Heart left ventricle (tissue), 13 donors: ENCODE measurements around the gene SCRN1.

Source experiments
- POLR2A ChIP-seq, 2 donors: fragments of 450-650 bp; IDR thresholded peaks; one replicate each; pipeline ENCODE4 v1.6.1; 2017; ENCODE audit warnings: antibody characterized with exemption in 2 of 2, mild to moderate bottlenecking in 2 of 2, moderate library complexity in 2 of 2
- TF ChIP-seq, protein P1 (sequence below), 12 donors: fragments of 200-600 bp; sonication (generic) in 4 of 12; IDR thresholded peaks; one replicate each; pipeline versions ENCODE4 v1.5.0 to v1.8.0; 2018 to 2022; ENCODE audit warnings: antibody characterized with exemption in 12 of 12, mild to moderate bottlenecking in 5 of 12
- donor health status: ischemic (EF 13 %, LVEDD 7.1; RV severe dilation, severe dysfunction).
- donor health status: DM: no; HTN: yes; CAD: no.
- donor health status: DM: no; HTN: no; CAD: no.
- donor health status: ischemic (EF 25% LVEDD 6.9; RV normal size, moderate dysfunction).
- donor health status: ischemic (EF 25% LVEDD 5.7; RV mildly dilated, moderate dysfunction).
- donor health status: ischemic (EF 35%, LVEDD 5.7; RV mildly dilated, moderate dysfunction).
- donor health status: nonischemic (EF 11% LVEDD 7.7; RV severe dilation, severe dysfunction).
- donor health status: DM: yes; HTN: yes; CAD: no.
- donor health status: PGD.
- donor health status: ischemic (EF 29% LVEDD 5.4; RV normal size, mild dysfunction).
- donor health status: nonischemic (EF 23%, LVEDD 6.1; RV moderate dilation, normal function).

DNA sequence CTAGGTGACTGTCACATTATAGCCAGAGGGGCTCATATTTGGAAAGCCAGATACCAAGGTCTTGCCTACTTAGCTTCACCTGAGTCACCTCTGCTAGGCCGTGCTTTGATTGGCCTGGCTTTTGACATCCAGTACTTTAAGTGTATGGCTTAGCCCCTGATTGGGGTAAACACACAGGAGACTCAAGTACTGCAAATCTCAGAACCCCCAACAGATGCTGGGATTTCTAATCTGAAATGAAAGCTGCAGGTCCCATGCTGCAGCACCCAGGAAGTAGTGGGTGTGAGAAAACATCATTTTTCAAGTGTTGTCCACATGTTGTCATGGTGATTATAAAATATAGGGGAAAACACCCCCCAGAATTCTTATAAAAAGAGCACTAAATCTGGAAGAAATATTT, 107.1 kb downstream of the SCRN1 start:
- TF ChIP-seq, protein P1, sequence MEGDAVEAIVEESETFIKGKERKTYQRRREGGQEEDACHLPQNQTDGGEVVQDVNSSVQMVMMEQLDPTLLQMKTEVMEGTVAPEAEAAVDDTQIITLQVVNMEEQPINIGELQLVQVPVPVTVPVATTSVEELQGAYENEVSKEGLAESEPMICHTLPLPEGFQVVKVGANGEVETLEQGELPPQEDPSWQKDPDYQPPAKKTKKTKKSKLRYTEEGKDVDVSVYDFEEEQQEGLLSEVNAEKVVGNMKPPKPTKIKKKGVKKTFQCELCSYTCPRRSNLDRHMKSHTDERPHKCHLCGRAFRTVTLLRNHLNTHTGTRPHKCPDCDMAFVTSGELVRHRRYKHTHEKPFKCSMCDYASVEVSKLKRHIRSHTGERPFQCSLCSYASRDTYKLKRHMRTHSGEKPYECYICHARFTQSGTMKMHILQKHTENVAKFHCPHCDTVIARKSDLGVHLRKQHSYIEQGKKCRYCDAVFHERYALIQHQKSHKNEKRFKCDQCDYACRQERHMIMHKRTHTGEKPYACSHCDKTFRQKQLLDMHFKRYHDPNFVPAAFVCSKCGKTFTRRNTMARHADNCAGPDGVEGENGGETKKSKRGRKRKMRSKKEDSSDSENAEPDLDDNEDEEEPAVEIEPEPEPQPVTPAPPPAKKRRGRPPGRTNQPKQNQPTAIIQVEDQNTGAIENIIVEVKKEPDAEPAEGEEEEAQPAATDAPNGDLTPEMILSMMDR (IDR thresholded peaks at IDR 0.05), result no peak
- no peak for TF ChIP-seq POLR2A (IDR thresholded peaks at IDR 0.05)
